H9 (cell line): ENCODE measurements around the gene PDE6H. TPM values are rescaled to one million over a fixed set of nuclear protein-coding genes. Genes with fewer than 3 reads are reported as not detected.

Source experiments
- DNase-seq: peaks from one replicate; pipeline ENCODE4 v3.0.0-alpha.2; 2017
- H2AFZ ChIP-seq: one replicate; pipeline ENCODE4 v1.6.1; 2013; ENCODE audit warnings: mild to moderate bottlenecking, low read length, control low read depth, moderate library complexity
- H2AK5ac ChIP-seq: 2 replicates; pipeline ENCODE4 v1.6.1; 2013; ENCODE audit warnings: low read length, control low read depth, mixed read lengths; ENCODE audit not compliant: insufficient read length
- H2BK120ac ChIP-seq: one replicate; pipeline ENCODE4 v1.6.1; 2013; ENCODE audit warnings: low read depth, mild to moderate bottlenecking, low read length, control low read depth, inconsistent platforms; ENCODE audit not compliant: poor library complexity, severe bottlenecking
- H2BK12ac ChIP-seq: 2 replicates; pipeline ENCODE4 v1.6.1; 2013; ENCODE audit warnings: low read length, control low read depth, mixed read lengths, low read depth; ENCODE audit not compliant: insufficient read length
- H2BK15ac ChIP-seq: 2 replicates; pipeline ENCODE4 v1.6.1; 2013; ENCODE audit warnings: low read depth, low read length, control low read depth
- H2BK20ac ChIP-seq: one replicate; pipeline ENCODE4 v1.6.1; 2013; ENCODE audit warnings: low read depth, mild to moderate bottlenecking, low read length, control low read depth, inconsistent platforms; ENCODE audit not compliant: poor library complexity, severe bottlenecking
- H2BK5ac ChIP-seq: 2 replicates; pipeline ENCODE4 v1.6.1; 2013; ENCODE audit warnings: low read length, control low read depth, mixed read lengths; ENCODE audit not compliant: insufficient read length
- H3K14ac ChIP-seq: 2 replicates; pipeline ENCODE4 v1.6.1; 2013; ENCODE audit warnings: low read length, control low read depth; ENCODE audit not compliant: insufficient read depth
- H3K18ac ChIP-seq: 2 replicates; pipeline ENCODE4 v1.6.1; 2013; ENCODE audit warnings: low read depth, mild to moderate bottlenecking, mixed read lengths, low read length, control low read depth; ENCODE audit not compliant: insufficient read length
- H3K23ac ChIP-seq: 2 replicates; pipeline ENCODE4 v1.6.1; 2013; ENCODE audit warnings: low read length, control low read depth, mixed read lengths, low read depth; ENCODE audit not compliant: insufficient read length
- H3K23me2 ChIP-seq: 2 replicates; pipeline ENCODE4 v1.6.1; 2013; ENCODE audit warnings: low read depth, mild to moderate bottlenecking, mixed read lengths, low read length, control low read depth; ENCODE audit not compliant: insufficient read length, poor library complexity, severe bottlenecking
- H3K27ac ChIP-seq: 2 replicates; pipeline ENCODE4 v1.5.1; 2013; ENCODE audit warnings: low read length, control low read depth, mixed read lengths, low read depth; ENCODE audit not compliant: insufficient read length
- H3K27me3 ChIP-seq: 2 replicates; pipeline ENCODE4 v1.6.1; 2013; ENCODE audit warnings: low read length, control low read depth, inconsistent platforms; ENCODE audit not compliant: insufficient read depth
- H3K4ac ChIP-seq: 2 replicates; pipeline ENCODE4 v1.6.1; 2013; ENCODE audit warnings: low read depth, mild to moderate bottlenecking, control low read depth, inconsistent platforms, low read length, moderate library complexity
- H3K4me1 ChIP-seq: 2 replicates; pipeline ENCODE4 v1.6.1; 2013; ENCODE audit warnings: low read length, control low read depth, inconsistent platforms; ENCODE audit not compliant: insufficient read depth
- H3K4me2 ChIP-seq: 2 replicates; pipeline ENCODE4 v1.6.1; 2013; ENCODE audit warnings: low read length, control low read depth, mixed read lengths; ENCODE audit not compliant: insufficient read length, insufficient read depth
- H3K56ac ChIP-seq: 2 replicates; pipeline ENCODE4 v1.6.1; 2013; ENCODE audit warnings: low read depth, mild to moderate bottlenecking, mixed read lengths, low read length, control low read depth; ENCODE audit not compliant: insufficient read length
- H3K79me1 ChIP-seq: 2 replicates; pipeline ENCODE4 v1.6.1; 2013; ENCODE audit warnings: low read depth, mild to moderate bottlenecking, moderate library complexity, low read length, control low read depth, inconsistent platforms; ENCODE audit not compliant: insufficient read depth, poor library complexity, severe bottlenecking
- H3K79me2 ChIP-seq: 2 replicates; pipeline ENCODE4 v1.6.1; 2013; ENCODE audit warnings: low read length, control low read depth, inconsistent platforms; ENCODE audit not compliant: insufficient read depth
- H3K9ac ChIP-seq: 2 replicates; pipeline ENCODE4 v1.6.1; 2013; ENCODE audit warnings: low read length, control low read depth, mixed read lengths; ENCODE audit not compliant: insufficient read length; ENCODE audit errors: extremely low read depth
- H3K9me3 ChIP-seq: one replicate; pipeline ENCODE4 v1.6.1; 2013; ENCODE audit warnings: low read depth, low read length, inconsistent platforms; ENCODE audit not compliant: control insufficient read depth
- H3T11ph ChIP-seq: one replicate; pipeline ENCODE4 v1.6.1; 2013; ENCODE audit warnings: mild to moderate bottlenecking, low read length, control low read depth, inconsistent platforms
- H4K20me1 ChIP-seq: one replicate; pipeline ENCODE4 v1.6.1; 2013; ENCODE audit not compliant: control insufficient read depth, insufficient read length, insufficient read depth
- H4K5ac ChIP-seq: 2 replicates; pipeline ENCODE4 v1.6.1; 2013; ENCODE audit warnings: low read depth, mild to moderate bottlenecking, mixed read lengths, low read length, control low read depth; ENCODE audit not compliant: insufficient read length
- H4K8ac ChIP-seq: replicated peaks from 2 replicates; pipeline ENCODE4 v1.6.1; 2013; ENCODE audit warnings: low read length, control low read depth, mixed read lengths, low read depth; ENCODE audit not compliant: insufficient read length
- H4K91ac ChIP-seq: 2 replicates; pipeline ENCODE4 v1.6.1; 2013; ENCODE audit warnings: low read depth, mild to moderate bottlenecking, moderate library complexity, mixed read lengths, low read length, control low read depth; ENCODE audit not compliant: insufficient read length
- H3K27ac Mint-ChIP-seq, 3 experiments: 2 replicates in 2 of 3; 3 replicates in 1 of 3; pipeline ENCODE4 v1.8.0; 2020 to 2021; ENCODE audit warnings: mixed read lengths in 3 of 3, mild to moderate bottlenecking in 1 of 3, moderate library complexity in 1 of 3
- H3K27me3 Mint-ChIP-seq: 2 replicates; pipeline ENCODE4 v1.8.0; 2021; ENCODE audit warnings: low read depth, mild to moderate bottlenecking, moderate library complexity, mixed read lengths
- H3K36me3 Mint-ChIP-seq, 3 experiments: 2 replicates in 2 of 3; 3 replicates in 1 of 3; pipeline ENCODE4 v1.8.0; 2020 to 2021; ENCODE audit warnings: low read depth in 3 of 3, mixed read lengths in 3 of 3; ENCODE audit not compliant: insufficient read depth in 1 of 3
- H3K4me1 Mint-ChIP-seq, 2 experiments: 2 replicates each; pipeline ENCODE4 v1.8.0; 2020; ENCODE audit warnings: mixed read lengths in 2 of 2
- H3K4me3 Mint-ChIP-seq, 2 experiments: 2 replicates in 1 of 2; 3 replicates in 1 of 2; pipeline ENCODE4 v1.8.0; 2020 to 2021; ENCODE audit warnings: mild to moderate bottlenecking in 2 of 2, mixed read lengths in 2 of 2, moderate library complexity in 1 of 2
- H3K9me3 Mint-ChIP-seq, 2 experiments: 2 replicates in 1 of 2; 3 replicates in 1 of 2; pipeline ENCODE4 v1.8.0; 2020; ENCODE audit warnings: mild to moderate bottlenecking in 2 of 2, mixed read lengths in 2 of 2, moderate library complexity in 1 of 2
- WGBS: extraction: QIAGEN DNeasy Blood & Tissue Kit; methylation state at CpG from one replicate; pipeline ENCODE4 v1.1.7; 2013; ENCODE audit warnings: missing lambda C conversion rate, low lambda C conversion rate, mixed read lengths; ENCODE audit not compliant: insufficient read length; ENCODE audit errors: extremely low coverage; 5-methylcytosine and 5-hydroxymethylcytosine counted together
- total RNA-seq: library from RNA; stranded (reverse); gene quantifications from 2 replicates; pipeline ENCODE4 v1.2.1, GENCODE V29; 2021
- TF ChIP-seq, protein P1 (sequence below): fragments of 200-600 bp; sonication (generic); conservative IDR thresholded peaks from 3 replicates; pipeline ENCODE4 v1.8.0; 2021; ENCODE audit warnings: antibody characterized with exemption, mild to moderate bottlenecking

Gene PDE6H
- total RNA-seq, 1 experiment from 2014 or later: not detected

- TF ChIP-seq, protein P1, sequence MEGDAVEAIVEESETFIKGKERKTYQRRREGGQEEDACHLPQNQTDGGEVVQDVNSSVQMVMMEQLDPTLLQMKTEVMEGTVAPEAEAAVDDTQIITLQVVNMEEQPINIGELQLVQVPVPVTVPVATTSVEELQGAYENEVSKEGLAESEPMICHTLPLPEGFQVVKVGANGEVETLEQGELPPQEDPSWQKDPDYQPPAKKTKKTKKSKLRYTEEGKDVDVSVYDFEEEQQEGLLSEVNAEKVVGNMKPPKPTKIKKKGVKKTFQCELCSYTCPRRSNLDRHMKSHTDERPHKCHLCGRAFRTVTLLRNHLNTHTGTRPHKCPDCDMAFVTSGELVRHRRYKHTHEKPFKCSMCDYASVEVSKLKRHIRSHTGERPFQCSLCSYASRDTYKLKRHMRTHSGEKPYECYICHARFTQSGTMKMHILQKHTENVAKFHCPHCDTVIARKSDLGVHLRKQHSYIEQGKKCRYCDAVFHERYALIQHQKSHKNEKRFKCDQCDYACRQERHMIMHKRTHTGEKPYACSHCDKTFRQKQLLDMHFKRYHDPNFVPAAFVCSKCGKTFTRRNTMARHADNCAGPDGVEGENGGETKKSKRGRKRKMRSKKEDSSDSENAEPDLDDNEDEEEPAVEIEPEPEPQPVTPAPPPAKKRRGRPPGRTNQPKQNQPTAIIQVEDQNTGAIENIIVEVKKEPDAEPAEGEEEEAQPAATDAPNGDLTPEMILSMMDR: peak; percentile 83
- Histone ChIP-seq H2BK5ac (no peak overlapping the region), H2BK120ac (no peak overlapping the region), H4K91ac (no peak overlapping the region), H3K9ac (no peak overlapping the region), H3K27me3 (no peaks in the 10 kb centered on the region), H3K79me2 (no peaks in the 10 kb centered on the region), H2AFZ (no peak overlapping the region), H3K56ac (no peak overlapping the region), H2BK15ac (no peak overlapping the region), H3K4ac (no peak overlapping the region), H2BK12ac (no peak overlapping the region), H2AK5ac (no peak overlapping the region), H3K9me3 (no peaks in the 10 kb centered on the region), H3K4me1 (no peaks in the 10 kb centered on the region), H3K18ac (no peak overlapping the region), H4K8ac (no peak overlapping the region), H2BK20ac (no peak overlapping the region), H3K23me2 (no peaks in the 10 kb centered on the region), H3T11ph (no peak overlapping the region), H3K23ac (no peak overlapping the region), H4K5ac (no peak overlapping the region), H3K27ac (no peak overlapping the region), H3K4me2 (no peak overlapping the region), H3K79me1 (no peaks in the 10 kb centered on the region), H3K14ac (no peak overlapping the region), H4K20me1 (no peaks in the 10 kb centered on the region)
- Mint-ChIP-seq H3K9me3 (peaks cover under 1 to 7% of the 10 kb centered on the region in 2 experiments; a peak in 2 of 5 replicates), H3K36me3 (no peaks in the 10 kb centered on the region), H3K4me3 (no peak overlapping the region), H3K27ac (no peak overlapping the region), H3K27me3 (no peaks in the 10 kb centered on the region), H3K4me1 (no peaks in the 10 kb centered on the region)
- no CpG with 5 or more reads among the region's 3 CpGs for WGBS
- no peak for DNase-seq
Measured at GRCh38 chr12:14995583-14996425, 23.0 kb downstream of the PDE6H start.
